Smooth muscle cell (in vitro differentiated cells): ENCODE results near the gene LBR. TPM values are rescaled to one million over a fixed set of nuclear protein-coding genes. Genes with fewer than 3 reads are reported as not detected.

Experiments used
- DNase-seq: peaks from one replicate; lab custom pipeline; 2025; ENCODE audit not compliant: unreplicated experiment; lab: John Stamatoyannopoulos, UW
- H2AFZ ChIP-seq: fragments of 200-600 bp; sonication (generic); 2 replicates; pipeline ENCODE4 v1.6.0; 2016; ENCODE audit warnings: antibody characterized with exemption, low read depth, mild to moderate bottlenecking
- H3F3A ChIP-seq: fragments of 200-600 bp; sonication (generic); 2 replicates; pipeline ENCODE4 v1.6.0; 2017; ENCODE audit warnings: antibody characterized with exemption, low read depth
- H3K27ac ChIP-seq: fragments of 200-600 bp; sonication (generic); 2 replicates; pipeline ENCODE4 v1.5.1; 2016; ENCODE audit warnings: low read depth, mild to moderate bottlenecking
- H3K27me3 ChIP-seq: fragments of 200-600 bp; sonication (generic); 2 replicates; pipeline ENCODE4 v1.6.1; 2016; ENCODE audit warnings: low read depth, mild to moderate bottlenecking
- H3K36me3 ChIP-seq: fragments of 200-600 bp; sonication (generic); 2 replicates; pipeline ENCODE4 v1.5.1; 2016; ENCODE audit warnings: low read depth
- H3K4me1 ChIP-seq: fragments of 200-600 bp; sonication (generic); 2 replicates; pipeline ENCODE4 v1.5.1; 2016; ENCODE audit warnings: low read depth
- H3K4me2 ChIP-seq: fragments of 200-600 bp; sonication (generic); 2 replicates; pipeline ENCODE4 v1.6.0; 2016; ENCODE audit warnings: mild to moderate bottlenecking
- H3K4me3 ChIP-seq: fragments of 200-600 bp; sonication (generic); 2 replicates; pipeline ENCODE4 v1.5.1; 2016; ENCODE audit warnings: mild to moderate bottlenecking
- H3K79me2 ChIP-seq: fragments of 200-600 bp; sonication (generic); 2 replicates; pipeline ENCODE4 v1.6.0; 2016; ENCODE audit warnings: low read depth, mild to moderate bottlenecking
- H3K9ac ChIP-seq: fragments of 200-600 bp; sonication (generic); 2 replicates; pipeline ENCODE4 v1.6.0; 2016; ENCODE audit warnings: low read depth
- H3K9me3 ChIP-seq: fragments of 200-600 bp; sonication (generic); replicated peaks from 2 replicates; pipeline ENCODE4 v1.5.1; 2016; ENCODE audit warnings: low read depth
- H4K20me1 ChIP-seq: fragments of 200-600 bp; sonication (generic); 2 replicates; pipeline ENCODE4 v1.6.0; 2016; ENCODE audit warnings: low read depth
- WGBS: methylation state at CpG from one replicate; pipeline ENCODE4 v1.1.7; 2016; ENCODE audit warnings: low lambda C conversion rate; 5-methylcytosine and 5-hydroxymethylcytosine counted together
- polyA plus RNA-seq: library from polyadenylated mRNA; unstranded; fragments of >200 nt; fragmentation: Nextera tagmentation; extraction: Ambion mirVana; gene quantifications from 2 replicates; pipeline ENCODE4 v1.2.1, GENCODE V29; 2016
- total RNA-seq: library from RNA; depleted of rRNA; stranded (reverse); fragments of >200 nt; gene quantifications from 2 replicates; pipeline ENCODE4 v1.2.3, GENCODE V29; 2014
- TF ChIP-seq, protein P1 (sequence below): fragments of 200-600 bp; sonication (generic); IDR thresholded peaks from 2 replicates; pipeline ENCODE4 v1.5.1; 2017; ENCODE audit warnings: borderline replicate concordance, mild to moderate bottlenecking, antibody characterized with exemption; ENCODE audit not compliant: insufficient read depth, poor library complexity, severe bottlenecking

LBR gene
- total and polyA plus RNA-seq, 2 experiments from 2014 or later: 24.8 to 33.4 TPM

DNA sequence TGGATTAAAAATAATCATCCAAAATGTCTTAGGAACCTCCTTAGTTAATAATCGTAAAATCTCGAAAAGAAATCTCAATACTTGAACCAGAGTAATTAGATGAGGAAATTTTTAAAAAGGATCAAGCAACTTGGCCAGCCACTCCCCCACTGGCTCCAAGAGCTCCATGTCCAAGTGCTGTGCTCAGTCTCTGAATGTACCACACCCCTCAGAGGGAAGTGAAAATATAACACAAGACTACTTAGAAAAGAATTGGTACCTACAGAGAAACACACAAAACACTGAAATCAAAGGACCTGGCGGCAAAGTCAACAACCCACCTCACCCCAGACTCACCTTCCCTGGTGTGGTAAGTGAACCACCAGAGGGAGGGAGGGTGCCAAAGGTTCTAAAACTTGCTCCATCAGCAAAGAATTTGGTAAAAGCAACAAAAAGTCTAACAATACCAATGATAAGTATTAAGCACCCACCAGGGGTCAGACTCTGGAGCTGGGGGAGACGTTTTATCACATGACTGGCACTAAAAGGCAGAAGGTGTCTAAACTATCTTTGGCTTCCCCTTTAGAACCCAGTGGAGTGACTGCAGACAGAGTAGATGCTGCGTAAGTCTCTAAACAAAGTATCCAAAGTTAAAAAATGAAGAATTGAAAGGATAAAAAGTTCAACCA is 14.0 kb downstream of the LBR start:
- no peaks in the 10 kb centered on the region for H3K36me3 ChIP-seq
- peaks cover 9% of the 10 kb centered on the region for H3K79me2 ChIP-seq
- no peak overlapping the region for H3K27ac ChIP-seq
- TF ChIP-seq, protein P1, sequence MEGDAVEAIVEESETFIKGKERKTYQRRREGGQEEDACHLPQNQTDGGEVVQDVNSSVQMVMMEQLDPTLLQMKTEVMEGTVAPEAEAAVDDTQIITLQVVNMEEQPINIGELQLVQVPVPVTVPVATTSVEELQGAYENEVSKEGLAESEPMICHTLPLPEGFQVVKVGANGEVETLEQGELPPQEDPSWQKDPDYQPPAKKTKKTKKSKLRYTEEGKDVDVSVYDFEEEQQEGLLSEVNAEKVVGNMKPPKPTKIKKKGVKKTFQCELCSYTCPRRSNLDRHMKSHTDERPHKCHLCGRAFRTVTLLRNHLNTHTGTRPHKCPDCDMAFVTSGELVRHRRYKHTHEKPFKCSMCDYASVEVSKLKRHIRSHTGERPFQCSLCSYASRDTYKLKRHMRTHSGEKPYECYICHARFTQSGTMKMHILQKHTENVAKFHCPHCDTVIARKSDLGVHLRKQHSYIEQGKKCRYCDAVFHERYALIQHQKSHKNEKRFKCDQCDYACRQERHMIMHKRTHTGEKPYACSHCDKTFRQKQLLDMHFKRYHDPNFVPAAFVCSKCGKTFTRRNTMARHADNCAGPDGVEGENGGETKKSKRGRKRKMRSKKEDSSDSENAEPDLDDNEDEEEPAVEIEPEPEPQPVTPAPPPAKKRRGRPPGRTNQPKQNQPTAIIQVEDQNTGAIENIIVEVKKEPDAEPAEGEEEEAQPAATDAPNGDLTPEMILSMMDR: no peak
- no peaks in the 10 kb centered on the region for H3K9me3 ChIP-seq
- no peak overlapping the region for H3K9ac ChIP-seq
- no peaks in the 10 kb centered on the region for H3K27me3 ChIP-seq
- H3K4me1 ChIP-seq: peaks cover 6% of the 10 kb centered on the region
- DNase-seq: no peak
- no peaks in the 10 kb centered on the region for H3F3A ChIP-seq
- WGBS: 100% methylated on average over 5 of the region's 5 CpGs
- no peak overlapping the region for H2AFZ ChIP-seq
- H3K4me3 ChIP-seq: no peak overlapping the region
- no peak overlapping the region for H3K4me2 ChIP-seq
- H4K20me1 ChIP-seq: peaks cover 71% of the 10 kb centered on the region

DNA sequence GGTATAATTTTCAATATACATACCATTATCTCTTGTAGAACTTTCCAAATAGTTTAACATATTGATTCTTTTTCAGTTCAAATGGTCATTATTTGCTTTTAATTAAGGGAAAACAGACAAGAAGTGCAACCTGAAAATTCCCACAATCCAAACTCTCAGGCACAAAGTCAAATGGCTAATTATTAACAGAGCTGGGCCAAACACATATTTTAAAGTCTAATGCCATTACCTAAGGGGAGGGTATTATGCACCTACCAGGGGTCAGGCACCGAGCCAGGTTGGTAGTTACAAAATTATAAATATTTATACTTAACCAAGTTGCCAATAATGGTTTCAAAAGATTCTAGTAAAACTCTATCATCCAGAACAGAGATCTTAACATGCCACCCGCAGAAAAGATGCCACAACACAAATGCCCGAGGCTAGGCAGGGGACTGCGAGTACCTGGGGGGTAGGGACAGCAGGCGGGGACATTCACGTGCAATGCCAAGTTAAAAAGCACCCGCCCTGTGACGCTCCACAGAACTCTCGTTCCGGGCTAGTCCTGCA is 15.0 kb downstream of the LBR start:
- Histone ChIP-seq H3K4me2 (no peak overlapping the region), H3K4me1 (peaks cover 6% of the 10 kb centered on the region), H4K20me1 (peaks cover 74% of the 10 kb centered on the region), H2AFZ (no peak overlapping the region), H3K27me3 (no peaks in the 10 kb centered on the region), H3K79me2 (peaks cover 9% of the 10 kb centered on the region), H3K9me3 (no peaks in the 10 kb centered on the region), H3K27ac (no peak overlapping the region), H3K36me3 (no peaks in the 10 kb centered on the region), H3K9ac (no peak overlapping the region), H3F3A (no peaks in the 10 kb centered on the region), H3K4me3 (no peak overlapping the region)
- WGBS: 86% methylated on average over 10 of the region's 10 CpGs
- TF ChIP-seq, protein P1: no peak
- DNase-seq: no peak

DNA sequence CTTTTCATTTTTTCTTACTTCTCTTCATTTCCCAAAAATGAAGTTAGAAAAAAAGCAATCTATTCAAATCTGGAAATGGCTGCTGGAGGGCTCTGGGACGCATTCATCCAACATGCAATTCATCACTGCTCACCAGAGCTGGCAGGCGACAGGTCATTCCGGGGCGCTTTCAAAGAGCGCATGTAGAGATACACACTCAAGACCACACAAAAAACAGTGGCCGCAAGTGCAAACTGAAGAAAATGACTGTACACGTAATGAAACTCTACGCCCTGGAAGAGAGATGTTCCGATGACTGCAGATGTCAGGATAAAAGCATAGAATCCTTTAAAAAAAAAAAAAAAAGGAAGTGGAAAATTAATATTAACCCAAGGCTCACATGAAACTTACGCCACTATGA is 15.5 kb downstream of the LBR start:
- Histone ChIP-seq H3K4me3 (no peak overlapping the region), H3K79me2 (peaks cover 7% of the 10 kb centered on the region), H4K20me1 (peaks cover 73% of the 10 kb centered on the region), H3K9ac (no peak overlapping the region), H3K4me1 (peaks cover 6% of the 10 kb centered on the region), H3F3A (no peaks in the 10 kb centered on the region), H3K27ac (no peak overlapping the region), H3K27me3 (no peaks in the 10 kb centered on the region), H3K9me3 (no peaks in the 10 kb centered on the region), H2AFZ (no peak overlapping the region), H3K4me2 (no peak overlapping the region), H3K36me3 (no peaks in the 10 kb centered on the region)
- WGBS: 93% methylated on average over 10 of the region's 10 CpGs
- DNase-seq: no peak
- TF ChIP-seq, protein P1: no peak

DNA sequence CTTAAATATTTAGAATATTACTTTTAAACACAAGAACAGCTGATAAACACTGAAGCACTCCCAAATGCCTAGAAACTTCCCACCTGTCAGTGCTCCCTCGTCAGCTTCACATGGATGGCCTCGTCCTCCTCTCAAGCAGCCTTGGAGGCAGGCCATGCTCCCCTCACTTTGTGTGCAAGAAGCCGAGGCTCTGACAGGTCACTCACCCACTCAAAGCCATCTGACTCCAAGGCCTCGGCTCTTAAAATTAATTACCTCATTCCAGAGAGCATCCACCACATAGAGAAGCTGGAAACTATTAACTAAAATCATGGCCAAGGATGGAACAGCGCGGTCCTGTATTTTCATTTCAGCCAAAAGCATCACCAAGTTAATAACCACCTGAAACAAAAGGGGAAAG is 17.8 kb downstream of the LBR start:
- Histone ChIP-seq H4K20me1 (peaks cover 63% of the 10 kb centered on the region), H3K9me3 (no peaks in the 10 kb centered on the region), H2AFZ (no peak overlapping the region), H3K27ac (no peak overlapping the region), H3K27me3 (no peaks in the 10 kb centered on the region), H3K36me3 (no peaks in the 10 kb centered on the region), H3K9ac (no peak overlapping the region), H3K79me2 (no peaks in the 10 kb centered on the region), H3K4me3 (no peak overlapping the region), H3K4me1 (peaks cover 6% of the 10 kb centered on the region), H3F3A (no peaks in the 10 kb centered on the region), H3K4me2 (no peak overlapping the region)
- TF ChIP-seq, protein P1: no peak
- WGBS: 85% methylated on average over 6 of the region's 6 CpGs
- DNase-seq: no peak
